GM18507 (cell line): ENCODE measurements around the gene FBXW2.

Experiments
- DNase-seq: peaks from one replicate; pipeline ENCODE4 v3.0.0; 2011; ENCODE audit warnings: low read depth; ENCODE audit not compliant: insufficient read length; ENCODE audit errors: extremely low spot score
- FAIRE-seq: peaks from 2 replicates; lab custom pipeline; 2011; peaks lifted over from hg19 to GRCh38; lab: Jason Lieb, UNC

Gene FBXW2

DNA sequence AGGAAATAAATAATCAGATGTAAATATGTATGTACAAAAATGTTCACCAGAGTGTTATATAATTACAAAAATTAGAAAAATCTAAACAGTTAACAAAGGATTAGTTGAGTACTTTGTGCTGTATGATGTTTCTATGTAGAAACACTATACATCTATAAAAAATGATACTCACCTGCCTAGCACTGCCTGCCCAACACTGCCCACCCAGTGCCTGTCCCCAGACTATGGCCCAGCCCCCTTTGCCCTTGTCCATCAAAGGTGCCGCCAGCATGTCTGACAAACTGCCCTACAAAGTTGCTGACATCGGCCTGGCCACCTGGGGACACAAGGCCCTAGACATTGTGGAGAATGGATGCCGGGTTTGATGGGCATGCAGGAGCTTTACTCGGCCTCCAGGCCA lies 72.8 kb downstream of the FBXW2 start:
- FAIRE-seq, result no peak
- no peak for DNase-seq

DNA sequence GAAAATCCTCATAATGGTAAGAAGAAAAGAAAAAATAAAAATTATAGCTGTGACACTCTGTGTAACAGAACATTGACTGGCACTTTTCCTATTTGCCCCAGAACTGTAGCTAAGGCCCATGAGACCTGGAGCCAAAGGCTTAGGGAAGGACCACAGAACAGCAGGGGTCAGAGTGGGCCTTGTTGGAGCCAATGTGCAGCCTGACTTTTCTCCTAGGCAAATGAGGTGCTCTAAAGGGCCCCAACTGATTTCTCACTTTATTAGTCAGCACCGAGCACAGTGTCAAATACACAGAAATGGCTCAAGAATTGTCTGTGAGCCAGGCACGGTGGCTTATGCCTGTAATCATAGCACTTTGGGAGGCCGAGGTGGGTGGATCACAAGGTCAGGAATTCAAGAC lies 74.9 kb downstream of the FBXW2 start:
- FAIRE-seq, result no peak

DNA sequence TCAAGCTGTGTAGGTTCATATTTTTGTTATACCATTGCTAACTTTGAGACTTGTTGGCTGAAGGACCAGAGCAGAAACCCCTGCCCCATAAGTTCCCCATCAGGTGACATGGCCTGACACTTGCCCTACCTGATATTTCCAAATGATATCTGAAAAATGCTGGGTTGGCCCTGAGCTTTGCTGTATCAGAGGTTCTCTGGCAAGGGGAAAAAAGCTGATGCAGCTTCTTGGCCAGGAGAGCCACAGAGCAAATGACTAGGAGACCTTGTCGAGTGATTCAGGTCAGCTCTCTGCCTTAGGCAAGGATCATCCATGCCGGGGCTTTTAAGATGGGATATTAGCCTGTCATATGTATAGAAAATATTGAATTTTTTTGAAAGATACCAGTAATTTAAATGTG lies 76.0 kb downstream of the FBXW2 start:
- DNase-seq, result no peak
- no peak for FAIRE-seq

More for the DNA sequence above, 74.9 kb downstream of the FBXW2 start:
- no peak for DNase-seq

DNA sequence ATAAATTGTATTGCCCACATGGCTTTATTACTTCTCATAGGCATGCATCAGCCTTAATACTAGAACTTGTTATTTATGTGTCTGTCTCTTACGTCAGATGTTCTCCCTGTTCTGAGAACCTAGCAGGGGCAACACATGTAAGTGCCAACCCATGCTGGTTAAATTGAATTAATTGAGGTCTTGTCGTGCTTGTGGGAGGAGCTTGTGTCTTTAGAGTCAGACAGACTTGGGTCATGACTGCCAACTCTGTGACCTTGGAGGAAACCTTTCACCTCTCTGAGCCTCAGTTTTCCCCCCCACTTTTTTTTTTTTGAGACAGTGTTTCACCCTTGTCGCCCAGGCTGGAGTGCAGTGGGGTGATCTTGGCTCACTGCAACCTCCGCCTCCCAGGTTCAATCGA lies 76.7 kb downstream of the FBXW2 start:
- FAIRE-seq, result no peak
- no peak for DNase-seq

DNA sequence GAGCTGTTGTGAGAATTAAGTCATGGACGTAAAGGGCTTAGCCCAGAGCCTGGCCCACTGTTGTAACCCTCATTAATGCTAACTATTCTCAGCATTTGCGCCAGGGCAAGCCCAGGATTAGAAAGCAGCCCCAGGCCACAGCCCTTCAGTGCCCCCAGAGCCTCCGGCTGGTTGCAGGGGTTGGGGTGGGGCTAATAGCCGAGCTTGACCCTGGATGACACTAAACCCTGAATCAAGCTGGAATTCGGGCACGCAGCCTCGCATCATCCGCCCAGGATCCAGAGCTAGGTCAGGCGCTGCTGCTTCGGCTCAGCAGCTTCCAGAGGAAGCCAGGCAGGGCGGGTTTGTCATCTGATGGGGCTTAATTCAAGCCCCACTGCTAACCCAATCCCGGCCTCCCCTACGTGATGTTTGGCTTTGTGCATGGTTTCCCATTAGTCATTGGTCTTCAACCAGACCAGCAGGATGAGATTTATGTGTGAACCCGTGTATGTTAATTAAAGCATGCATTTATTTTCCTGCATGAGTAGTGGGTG lies 77.8 kb downstream of the FBXW2 start:
- FAIRE-seq (no peak), DNase-seq (no peak)

DNA sequence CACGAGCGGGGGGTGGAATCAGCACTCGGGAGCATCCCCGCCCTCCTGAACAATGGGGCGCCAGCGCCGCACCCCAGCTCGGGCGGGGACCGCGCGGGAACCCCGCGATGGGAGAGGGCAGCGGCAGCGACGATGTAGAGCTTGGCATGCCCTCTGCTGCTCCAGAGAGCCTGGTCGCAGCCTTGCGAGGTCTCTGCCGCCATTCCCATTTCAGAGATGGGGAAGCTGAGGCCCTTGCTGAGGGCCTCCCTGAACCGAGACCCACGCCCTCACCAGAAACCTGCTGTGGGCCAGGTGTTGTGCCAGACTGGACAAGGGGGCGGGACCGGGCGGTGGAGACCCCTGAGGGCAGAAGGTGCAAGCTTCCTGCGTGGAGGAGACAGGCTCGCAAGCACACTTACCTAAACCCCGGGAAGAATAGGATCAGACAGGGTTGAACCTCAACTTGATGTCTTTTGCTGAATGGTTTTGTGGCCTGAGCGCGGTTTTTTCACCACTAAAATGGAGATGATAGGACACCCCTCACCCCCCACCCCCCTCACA lies 78.3 kb downstream of the FBXW2 start:
- FAIRE-seq, result no peak
- no peak for DNase-seq

DNA sequence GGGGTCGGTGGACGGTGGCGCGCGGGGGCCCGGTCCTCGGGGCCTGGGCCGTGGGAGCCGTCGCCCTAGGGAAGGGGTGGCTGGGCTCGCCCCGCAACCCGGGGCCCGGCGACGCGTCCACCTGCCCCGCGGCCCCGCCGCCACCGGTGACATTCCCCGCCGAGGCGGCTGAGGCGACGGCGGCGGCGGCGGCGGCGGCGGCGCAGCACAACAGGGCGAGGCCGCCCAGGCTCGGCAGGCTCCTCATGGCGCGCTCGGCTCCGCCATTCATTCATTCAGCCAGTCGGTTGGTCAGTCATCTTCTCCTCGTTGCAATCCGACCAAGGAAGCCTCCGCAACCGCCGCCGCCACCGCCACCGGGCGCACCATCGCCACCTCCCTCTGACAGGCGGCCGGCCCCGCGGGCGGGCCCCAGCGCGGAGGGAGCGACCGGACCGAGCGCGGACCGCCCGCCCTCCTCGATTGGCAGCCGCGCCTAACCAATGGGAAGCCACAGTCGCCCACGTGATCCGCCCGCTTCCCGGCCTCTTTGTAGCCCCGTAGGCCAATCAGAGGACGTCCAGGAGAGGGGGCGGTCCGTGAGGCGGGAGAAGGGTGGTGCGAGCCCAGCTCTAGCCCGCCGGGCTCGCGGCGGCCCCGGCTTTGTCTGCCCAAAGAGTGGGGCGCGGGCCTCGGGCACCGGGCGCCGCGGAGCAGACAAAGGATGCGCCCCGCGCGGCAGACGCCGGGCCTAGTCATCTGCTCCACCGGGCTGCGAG lies 78.9 kb downstream of the FBXW2 start, which contains the start of gene MEGF9:
Gene MEGF9, minus strand, starts transcription at position 383 of the 758 bp plus-strand sequence. Its CDS starts 112 bp downstream, at position 271.
- FAIRE-seq, result peak; percentile 97

DNA sequence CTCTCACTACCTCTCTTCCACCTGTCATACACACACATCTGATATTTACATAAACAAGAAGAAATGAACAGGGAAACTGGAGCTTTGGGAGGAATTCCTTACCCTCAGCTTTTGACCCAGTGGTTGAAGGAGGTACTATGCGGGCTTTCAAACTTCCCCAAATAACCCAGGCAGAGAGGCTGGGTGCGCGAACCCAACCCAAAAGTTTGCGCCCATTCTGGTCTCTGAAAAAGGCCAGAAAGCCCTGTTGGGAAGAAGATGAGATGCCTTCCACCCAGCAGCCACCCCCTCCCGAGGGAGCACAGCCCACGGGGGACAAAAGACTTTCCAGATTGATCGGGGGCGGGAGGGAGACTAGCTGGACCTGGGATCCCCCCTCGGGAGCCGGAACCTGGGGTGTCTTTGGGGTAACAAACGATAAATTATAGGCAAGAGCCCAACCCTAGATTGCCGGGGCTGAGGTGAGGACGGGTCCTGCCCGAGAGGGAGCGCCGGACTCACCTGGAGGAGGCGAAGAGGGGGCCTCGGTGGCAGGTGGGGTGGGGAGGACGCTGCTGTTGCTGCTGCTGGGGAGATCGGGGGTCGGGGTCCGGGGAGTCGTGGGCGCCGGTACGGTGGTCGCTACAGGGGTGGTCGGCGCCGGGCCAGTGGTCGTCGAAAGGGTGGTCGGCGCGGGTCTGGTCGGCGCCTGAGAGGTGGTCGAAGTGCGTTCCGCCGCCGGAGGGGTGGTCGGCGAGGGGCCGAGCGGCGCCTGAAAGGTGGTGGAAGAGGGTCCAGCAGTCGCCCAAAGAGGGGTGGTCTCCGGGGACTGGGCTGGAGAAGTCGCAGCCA lies 79.7 kb downstream of the FBXW2 start:
- FAIRE-seq (no peak), DNase-seq (no peak)

More for the DNA sequence above, 78.9 kb downstream of the FBXW2 start, which contains the start of gene MEGF9:
- peak; percentile 95 for DNase-seq

DNA sequence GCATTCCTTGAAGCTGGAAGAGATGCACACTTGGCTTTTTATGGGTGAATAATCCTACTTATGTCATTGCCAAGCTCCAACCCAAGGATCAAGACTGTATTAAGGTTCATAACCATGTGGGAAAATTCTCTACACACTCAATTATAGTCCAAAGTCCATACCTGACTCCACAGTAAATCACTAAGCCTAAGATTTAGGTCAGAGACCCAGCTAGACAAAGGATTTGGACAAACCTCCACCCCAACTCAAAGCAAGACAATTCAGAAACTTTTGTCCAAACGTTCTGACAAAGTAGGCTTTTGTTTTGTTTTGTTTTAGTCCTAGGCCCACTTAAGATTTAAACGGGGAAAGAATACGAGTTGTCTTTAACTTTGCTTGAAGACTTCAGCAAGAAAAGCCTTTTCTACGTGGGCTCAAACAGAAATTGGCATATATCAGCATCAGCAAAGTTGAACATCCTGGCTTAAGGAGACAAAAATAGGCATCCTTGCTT lies 80.6 kb downstream of the FBXW2 start:
- no peak for DNase-seq
- peak; percentile 29 for FAIRE-seq

DNA sequence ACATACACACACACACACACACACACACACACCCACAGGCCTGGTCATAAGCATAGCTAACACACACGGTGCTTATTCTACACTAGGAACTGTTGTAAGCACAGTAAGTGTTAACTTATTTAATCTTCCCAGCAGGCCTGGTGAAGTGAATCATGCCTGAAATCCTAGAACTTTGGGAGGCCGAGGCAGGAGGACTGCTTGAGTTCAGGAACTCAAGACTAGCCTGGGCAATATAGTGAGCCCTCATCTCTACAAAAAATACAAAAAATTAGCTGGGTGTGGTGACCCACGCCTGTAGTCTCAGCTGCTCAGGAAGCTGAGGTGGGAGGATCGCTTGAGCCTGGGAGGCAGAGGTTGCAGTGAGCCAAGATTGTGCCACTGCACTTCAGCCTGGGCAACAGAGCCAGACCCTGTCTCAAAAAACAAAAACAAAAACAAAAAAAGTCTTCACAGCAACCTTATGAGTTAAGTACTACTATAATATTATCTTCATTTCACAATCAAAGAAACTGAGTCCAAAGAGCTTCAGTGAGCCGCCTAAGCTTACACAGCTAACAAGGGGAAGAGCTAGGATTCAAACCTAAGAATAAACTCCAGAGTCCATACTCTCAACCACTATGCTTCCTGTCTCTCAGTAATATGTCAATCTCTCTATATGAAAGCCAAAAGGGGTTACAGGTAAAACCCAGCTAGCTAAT lies 81.2 kb downstream of the FBXW2 start:
- DNase-seq, result no peak
- no peak for FAIRE-seq

DNA sequence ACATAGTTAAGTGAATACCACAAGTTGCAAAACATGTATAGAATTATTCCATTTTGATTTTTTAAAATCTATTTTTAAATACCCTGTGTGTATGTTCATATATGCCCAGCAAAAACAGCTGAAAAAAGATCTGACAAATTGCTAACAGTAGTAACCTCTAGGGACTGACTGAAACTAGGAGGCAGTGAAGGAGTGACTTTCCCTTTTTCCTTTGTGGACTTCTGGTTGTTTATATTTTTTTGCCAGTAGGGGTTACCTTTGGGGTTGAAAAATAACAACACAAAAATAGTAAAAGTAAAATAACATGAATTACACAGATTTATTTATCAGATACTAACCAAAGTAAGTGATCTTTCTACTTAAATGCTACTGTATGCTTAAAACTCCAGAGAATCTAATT lies 81.9 kb downstream of the FBXW2 start:
- no peak for FAIRE-seq

DNA sequence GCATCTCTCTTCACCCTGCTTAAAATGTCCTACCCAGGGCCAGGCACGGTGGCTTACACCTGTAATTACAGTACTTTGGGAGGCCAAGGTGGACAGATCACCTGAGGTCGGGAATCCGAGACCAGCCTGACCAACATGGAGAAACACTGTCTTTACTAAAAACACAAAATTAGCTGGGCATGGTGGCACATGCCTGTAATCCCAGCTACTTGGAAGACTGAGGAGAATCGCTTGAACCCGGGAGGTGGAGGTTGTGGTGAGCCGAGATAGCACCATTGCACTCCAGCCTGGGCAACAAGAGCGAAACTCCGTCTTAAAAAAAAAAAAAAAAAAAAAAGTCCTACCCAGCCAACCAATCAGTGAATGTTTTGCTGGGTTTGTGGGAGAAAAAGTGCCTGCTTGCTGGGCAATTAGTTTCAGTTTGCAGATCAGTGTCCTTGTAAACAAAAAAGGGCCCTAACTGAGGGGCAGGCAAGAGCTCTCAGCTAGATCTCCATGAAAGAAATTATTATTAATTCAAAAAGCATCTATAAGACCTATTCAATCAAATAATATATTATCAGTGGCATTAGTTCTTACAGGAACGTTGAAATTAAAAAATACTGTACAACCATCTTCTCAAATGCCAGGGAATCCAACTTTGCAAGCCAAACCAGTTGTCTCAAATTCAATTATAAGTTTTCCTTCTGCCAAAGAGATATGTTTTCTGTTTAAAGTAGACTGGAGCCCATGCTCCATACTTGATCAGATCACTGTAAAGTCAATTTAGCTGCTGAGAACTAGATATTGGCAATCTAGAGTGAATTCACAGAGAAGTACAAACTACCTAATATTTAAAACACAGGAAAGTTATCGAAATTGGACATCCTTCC lies 82.9 kb downstream of the FBXW2 start:
- no peak for DNase-seq
- no peak for FAIRE-seq

More for the DNA sequence above, 81.9 kb downstream of the FBXW2 start:
- DNase-seq, result no peak

DNA sequence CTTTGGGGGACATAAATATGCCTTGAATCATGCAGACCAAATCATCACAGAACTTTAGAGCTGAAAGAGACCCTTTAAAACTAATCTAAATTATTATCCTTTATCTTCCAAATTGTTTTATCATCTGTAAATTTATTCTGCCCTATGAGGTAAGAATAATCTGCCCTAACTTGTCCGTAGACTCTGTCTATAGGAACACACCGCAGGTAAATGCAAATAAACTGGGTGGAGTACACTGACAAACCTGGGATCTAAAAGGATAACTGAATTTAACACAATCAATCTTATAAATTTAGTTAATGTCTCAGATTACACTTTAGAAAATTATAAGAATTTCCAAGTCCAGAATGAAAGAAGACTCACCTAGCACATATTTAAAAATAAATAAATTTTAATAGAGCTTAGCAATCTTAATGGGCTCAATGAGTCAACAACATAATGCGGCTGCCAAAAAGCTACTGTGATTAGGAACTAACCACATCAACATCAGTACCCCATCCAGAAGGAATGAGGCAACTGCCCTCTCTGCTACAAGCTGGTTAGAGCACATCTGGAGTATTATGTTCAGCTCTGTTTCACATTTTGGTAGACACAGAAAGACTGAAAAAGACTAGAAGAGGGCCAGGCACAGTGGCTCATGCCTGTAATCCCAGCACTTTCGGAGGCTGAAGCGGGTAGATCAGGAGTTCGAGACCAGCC lies 84.5 kb downstream of the FBXW2 start:
- no peak for FAIRE-seq
- DNase-seq, result no peak

DNA sequence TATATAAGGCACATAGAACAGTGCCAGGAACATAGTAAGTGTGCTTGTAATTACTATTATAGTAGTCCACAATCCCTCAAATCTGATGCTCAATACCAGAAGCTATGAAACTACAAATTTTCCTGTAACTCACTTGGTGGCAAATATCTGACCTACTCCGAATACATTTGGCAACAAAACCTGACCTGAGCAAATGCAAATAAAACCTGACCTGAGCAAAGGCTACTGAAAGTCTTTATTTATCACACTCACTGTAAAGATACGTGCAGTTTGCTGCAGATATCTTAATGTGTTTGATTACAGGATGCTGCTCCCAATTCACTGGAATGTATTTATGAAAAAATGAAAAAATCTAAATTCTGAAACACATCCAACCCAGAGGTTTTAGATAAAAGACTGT lies 86.0 kb downstream of the FBXW2 start:
- FAIRE-seq (no peak), DNase-seq (no peak)
